Natural killer cell treated with Interleukin-12 subunit alpha and Interleukin-12 subunit beta and Interleukin-15 and Interleukin-18, amount 100 ng/mL, for 72 hours (primary cell): ENCODE results near the gene SYT1. TPM values are rescaled to one million over a fixed set of nuclear protein-coding genes. Genes with fewer than 3 reads are reported as not detected.

Source experiments
- ATAC-seq, 2 donors: fragments of 150-1000 bp; cut with Tn5 transposase in 1 of 2; sonication (Bioruptor Pico), chemical (Tn5 transposase) in 1 of 2; 2 replicates each; pipeline ENCODE4 v1.10.0; 2021
- DNase-seq: peaks from one replicate; pipeline ENCODE4 v3.0.0; 2022; ENCODE audit warnings: low spot score
- H3K27ac Mint-ChIP-seq, 2 donors: 1 replicate in 1 of 2; 2 replicates in 1 of 2; pipeline ENCODE4 v1.8.0; 2022; ENCODE audit warnings: mixed read lengths in 2 of 2, mild to moderate bottlenecking in 1 of 2, moderate library complexity in 1 of 2
- H3K27me3 Mint-ChIP-seq, 2 donors: 1 replicate in 1 of 2; 2 replicates in 1 of 2; pipeline ENCODE4 v1.8.0; 2022; ENCODE audit warnings: mixed read lengths in 2 of 2
- H3K36me3 Mint-ChIP-seq: one replicate; pipeline ENCODE4 v1.8.0; 2022; ENCODE audit warnings: mixed read lengths
- H3K4me1 Mint-ChIP-seq, 2 donors: 1 replicate in 1 of 2; 2 replicates in 1 of 2; pipeline ENCODE4 v1.8.0; 2022; ENCODE audit warnings: low read depth in 2 of 2, mixed read lengths in 2 of 2, mild to moderate bottlenecking in 1 of 2
- H3K4me3 Mint-ChIP-seq: one replicate; pipeline ENCODE4 v1.8.0; 2022; ENCODE audit warnings: mixed read lengths
- H3K9me3 Mint-ChIP-seq: 2 replicates; pipeline ENCODE4 v1.8.0; 2022; ENCODE audit warnings: mixed read lengths
- total RNA-seq, 2 donors: library from RNA; stranded (reverse); gene quantifications; one replicate each; pipeline ENCODE4 v1.2.3, GENCODE V29; 2022

The SYT1 gene
- total RNA-seq, 2 donors from 2014 or later: not detected

DNA sequence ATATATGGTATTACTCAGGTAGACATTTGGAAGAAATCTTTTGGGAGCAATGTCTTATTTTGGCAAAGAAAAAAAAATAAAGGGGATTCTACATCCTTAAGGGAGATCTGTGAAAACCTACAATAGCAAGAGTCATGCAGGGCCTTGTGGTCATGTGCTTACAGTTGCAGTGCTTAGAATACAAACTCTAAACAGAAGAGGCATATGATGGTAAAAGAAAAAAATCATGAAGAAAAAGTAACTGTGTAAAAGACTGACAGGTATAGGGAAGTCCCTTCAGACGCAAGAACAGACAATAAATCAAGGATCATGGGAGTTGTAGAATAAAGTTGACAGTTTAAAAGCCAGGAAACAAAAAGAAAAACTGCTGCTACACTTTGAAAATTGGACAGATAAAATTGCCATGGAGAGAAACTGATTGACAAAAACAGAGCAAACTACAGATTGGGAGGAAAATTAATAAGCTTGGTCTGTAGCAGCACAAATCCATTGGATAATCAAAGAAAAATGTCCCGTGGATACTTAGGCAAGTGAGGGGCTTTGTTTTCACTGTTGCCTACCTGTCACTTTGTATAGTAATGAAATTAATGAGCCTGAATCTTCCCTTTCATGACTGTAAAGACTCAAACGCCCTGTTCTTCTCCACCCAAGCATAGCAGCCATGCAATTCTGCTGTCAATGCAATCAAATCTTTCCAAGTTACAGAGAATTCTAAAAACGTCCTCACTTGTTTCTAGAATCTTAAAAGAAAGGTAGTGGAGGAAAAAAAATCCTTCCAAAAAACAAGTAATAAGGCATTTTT lies 402.0 kb downstream of the SYT1 start:
- Mint-ChIP-seq H3K4me1 (no peaks in the 10 kb centered on the region), H3K36me3 (no peaks in the 10 kb centered on the region), H3K4me3 (no peak overlapping the region), H3K9me3 (peaks cover 10% of the 10 kb centered on the region), H3K27ac (no peak overlapping the region), H3K27me3 (no peaks in the 10 kb centered on the region)
- DNase-seq (no peak), ATAC-seq (no peak)

DNA sequence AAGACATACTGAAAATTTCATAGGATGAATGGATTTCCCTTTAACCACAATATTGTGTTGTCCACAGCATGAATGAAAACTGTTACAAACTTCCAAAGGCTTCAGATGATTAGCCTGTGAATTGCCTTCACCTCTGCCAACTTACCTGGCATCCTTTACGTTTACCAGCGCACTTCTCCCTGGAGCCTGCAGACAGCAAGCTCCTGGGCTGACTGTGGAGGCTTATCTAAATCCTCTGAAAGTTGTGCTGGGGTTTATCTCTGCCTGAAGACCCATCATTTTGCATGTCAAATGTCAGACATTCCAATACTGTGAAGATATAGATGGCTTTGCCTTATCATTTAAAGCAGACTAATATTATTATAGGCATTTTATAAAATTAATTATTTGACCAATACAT lies 403.0 kb downstream of the SYT1 start:
- no peak for ATAC-seq
- no peaks in the 10 kb centered on the region for H3K27me3 Mint-ChIP-seq
- no peak for DNase-seq
- no peak overlapping the region for H3K27ac Mint-ChIP-seq
- H3K36me3 Mint-ChIP-seq: peaks cover 4% of the 10 kb centered on the region
- no peak overlapping the region for H3K4me3 Mint-ChIP-seq
- peaks cover 16% of the 10 kb centered on the region for H3K9me3 Mint-ChIP-seq
- no peaks in the 10 kb centered on the region for H3K4me1 Mint-ChIP-seq

DNA sequence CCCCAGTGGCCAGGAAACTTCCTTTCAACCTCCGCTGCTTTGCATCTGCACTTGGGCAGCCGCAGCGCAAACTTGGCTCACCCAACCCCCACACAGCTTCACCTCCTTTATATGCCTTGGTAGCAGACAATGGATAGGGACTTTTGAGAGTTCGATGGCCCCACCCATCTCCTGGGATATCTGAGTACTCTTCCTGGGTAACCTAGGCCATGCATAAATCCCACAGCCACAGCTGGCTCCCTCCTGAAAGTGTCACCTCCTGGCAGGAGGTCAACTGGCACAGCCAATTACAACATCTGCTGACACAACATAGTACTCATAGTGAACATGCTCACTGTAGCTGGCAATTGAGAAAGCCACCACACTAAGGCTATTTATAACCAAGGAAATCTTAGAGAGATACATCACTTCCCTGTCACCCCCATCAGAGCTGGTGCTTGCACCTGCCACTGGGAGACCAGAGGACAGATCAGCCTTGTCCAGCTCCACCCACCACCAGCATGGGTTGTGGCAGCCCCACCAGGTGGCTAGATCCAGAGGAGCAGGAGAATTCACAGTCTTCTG lies 410.0 kb downstream of the SYT1 start:
- Mint-ChIP-seq H3K36me3 (peaks cover 4% of the 10 kb centered on the region), H3K9me3 (peaks cover 23% of the 10 kb centered on the region), H3K4me1 (no peaks in the 10 kb centered on the region), H3K27ac (no peak overlapping the region), H3K4me3 (no peak overlapping the region), H3K27me3 (no peaks in the 10 kb centered on the region)
- DNase-seq (no peak), ATAC-seq (no peak)

DNA sequence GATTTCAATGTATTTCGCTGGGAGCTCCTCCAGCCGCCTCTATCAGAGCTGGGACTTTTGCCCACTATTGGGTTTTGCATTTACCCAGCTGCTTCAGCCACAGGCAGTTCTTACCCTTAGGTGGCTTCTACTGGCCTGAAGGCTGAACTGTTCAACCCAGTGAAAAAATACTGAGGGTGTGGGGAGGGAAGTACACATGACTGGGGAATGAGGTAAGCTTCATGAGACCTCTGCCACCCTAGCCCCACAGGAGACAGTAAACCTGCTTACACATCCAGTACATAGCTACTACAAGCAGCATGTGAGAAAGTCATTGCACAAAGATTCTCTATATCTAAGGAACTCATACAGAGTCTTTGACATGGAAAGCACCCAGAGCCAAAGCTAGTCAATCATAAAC lies 411.1 kb downstream of the SYT1 start:
- H3K36me3 Mint-ChIP-seq: peaks cover 4% of the 10 kb centered on the region
- no peak overlapping the region for H3K27ac Mint-ChIP-seq
- H3K4me1 Mint-ChIP-seq: no peaks in the 10 kb centered on the region
- ATAC-seq (no peak), DNase-seq (no peak)
- peaks cover 23% of the 10 kb centered on the region for H3K9me3 Mint-ChIP-seq
- H3K4me3 Mint-ChIP-seq: no peak overlapping the region
- no peaks in the 10 kb centered on the region for H3K27me3 Mint-ChIP-seq

DNA sequence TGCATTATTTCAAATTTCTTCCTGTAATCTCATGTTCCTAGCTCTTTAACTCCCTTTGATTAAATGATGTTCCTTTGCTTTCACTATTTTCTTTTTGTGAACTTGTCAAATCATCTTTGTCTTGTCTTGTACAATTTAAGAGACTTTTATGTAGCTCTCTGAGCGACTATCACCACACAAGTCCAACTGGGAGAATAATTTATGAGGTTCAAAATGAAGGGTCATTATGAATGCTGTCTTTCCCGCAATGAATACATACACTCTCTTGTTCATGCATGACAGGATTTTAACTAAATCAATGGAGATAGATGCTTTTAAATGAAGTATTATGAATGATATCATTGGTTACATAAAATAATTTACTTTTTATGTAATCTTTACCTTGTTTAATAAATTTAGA lies 418.8 kb downstream of the SYT1 start:
- DNase-seq: no peak
- no peaks in the 10 kb centered on the region for H3K4me1 Mint-ChIP-seq
- H3K4me3 Mint-ChIP-seq: no peak overlapping the region
- ATAC-seq: no peak
- H3K36me3 Mint-ChIP-seq: no peaks in the 10 kb centered on the region
- H3K9me3 Mint-ChIP-seq: peaks cover 11% of the 10 kb centered on the region
- no peak overlapping the region for H3K27ac Mint-ChIP-seq
- no peaks in the 10 kb centered on the region for H3K27me3 Mint-ChIP-seq

DNA sequence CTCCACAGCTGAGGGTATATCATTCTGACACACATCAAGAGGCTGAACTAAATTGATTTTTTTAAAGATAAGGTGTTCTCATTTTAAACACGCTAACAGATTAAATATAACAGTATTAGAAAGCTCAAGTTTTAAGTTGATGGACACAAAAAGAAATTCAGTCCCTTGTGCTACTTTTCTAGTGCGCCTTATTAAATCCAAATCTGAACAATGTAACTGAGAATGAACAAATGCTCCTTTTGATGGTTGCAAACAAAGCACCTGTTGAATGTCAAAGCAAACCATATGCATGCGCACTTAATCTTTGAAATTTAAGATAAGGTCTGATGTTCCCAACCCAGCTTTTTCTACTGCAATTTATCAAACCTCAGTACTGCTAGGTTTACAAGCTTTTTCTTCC lies 424.3 kb downstream of the SYT1 start:
- DNase-seq (no peak), ATAC-seq (no peak)
- no peaks in the 10 kb centered on the region for H3K27me3 Mint-ChIP-seq
- peaks cover 5% of the 10 kb centered on the region for H3K9me3 Mint-ChIP-seq
- no peaks in the 10 kb centered on the region for H3K36me3 Mint-ChIP-seq
- no peak overlapping the region for H3K27ac Mint-ChIP-seq
- no peak overlapping the region for H3K4me3 Mint-ChIP-seq
- H3K4me1 Mint-ChIP-seq: no peaks in the 10 kb centered on the region

DNA sequence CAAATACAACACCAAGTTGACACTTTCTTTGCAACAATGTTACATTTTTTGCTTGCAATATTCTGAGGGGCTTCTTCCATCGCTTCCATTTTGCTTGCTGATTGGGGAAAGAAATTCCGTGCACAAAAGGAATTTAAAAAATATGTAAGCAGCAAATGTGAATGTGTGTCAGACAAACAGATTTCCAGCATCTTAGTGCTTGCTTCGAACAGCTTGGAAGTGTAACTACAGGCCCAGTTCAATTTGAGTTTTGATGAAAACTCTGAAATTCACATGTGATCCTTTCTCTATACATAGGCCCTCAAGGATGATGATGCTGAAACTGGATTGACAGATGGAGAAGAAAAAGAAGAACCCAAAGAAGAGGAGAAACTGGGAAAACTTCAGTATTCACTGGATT lies 427.1 kb downstream of the SYT1 start:
- no peak for ATAC-seq
- H3K27me3 Mint-ChIP-seq: no peaks in the 10 kb centered on the region
- no peaks in the 10 kb centered on the region for H3K4me1 Mint-ChIP-seq

DNA sequence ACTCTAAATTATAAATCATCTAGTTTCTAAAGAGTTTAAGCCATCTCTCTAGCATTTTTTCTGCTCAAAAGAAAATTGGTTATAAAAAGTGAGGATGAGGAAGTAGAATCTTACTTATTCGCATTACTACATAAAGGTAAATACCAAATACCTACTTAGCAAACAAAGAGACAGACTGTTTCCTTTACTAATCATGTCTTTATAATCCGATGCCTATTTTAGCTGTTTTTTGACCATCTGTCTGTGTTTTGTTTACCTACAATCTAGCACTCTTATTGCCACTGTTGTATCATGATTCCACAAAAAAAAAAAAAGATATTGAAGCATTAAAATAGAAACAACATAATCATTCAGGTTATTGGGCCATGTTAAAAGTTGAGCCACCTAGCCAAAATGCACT lies 430.0 kb downstream of the SYT1 start:
- Mint-ChIP-seq H3K4me3 (no peak overlapping the region), H3K36me3 (no peaks in the 10 kb centered on the region), H3K4me1 (no peaks in the 10 kb centered on the region), H3K9me3 (peaks cover 2% of the 10 kb centered on the region), H3K27ac (no peak overlapping the region), H3K27me3 (no peaks in the 10 kb centered on the region)
- DNase-seq: no peak
- ATAC-seq: no peak

More for the DNA sequence above, 427.1 kb downstream of the SYT1 start:
- Mint-ChIP-seq H3K4me3 (no peak overlapping the region), H3K27ac (no peak overlapping the region), H3K9me3 (peaks cover 2% of the 10 kb centered on the region), H3K36me3 (no peaks in the 10 kb centered on the region)
- DNase-seq: no peak

DNA sequence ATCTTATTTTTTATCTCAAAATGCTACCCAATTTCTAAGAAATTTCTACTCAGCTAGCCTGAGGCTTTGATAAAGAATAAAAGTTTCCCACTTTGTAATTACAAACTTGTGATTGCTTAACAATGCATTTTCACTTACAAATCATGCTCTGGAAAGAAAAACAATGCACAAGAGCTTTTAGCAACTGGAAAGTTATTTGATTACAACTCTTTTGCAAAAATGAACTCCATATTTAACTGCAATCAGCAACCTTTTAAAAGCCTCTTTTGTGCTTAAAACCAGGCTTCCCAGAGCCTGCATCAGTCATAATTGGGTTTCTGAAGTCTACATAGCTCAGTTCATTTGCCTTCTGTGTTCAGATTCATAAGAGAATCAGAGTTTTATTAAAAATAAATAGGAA lies 431.0 kb downstream of the SYT1 start:
- DNase-seq (no peak), ATAC-seq (no peak)
- Mint-ChIP-seq H3K4me1 (no peaks in the 10 kb centered on the region), H3K36me3 (no peaks in the 10 kb centered on the region), H3K4me3 (no peak overlapping the region), H3K27me3 (no peaks in the 10 kb centered on the region), H3K9me3 (no peaks in the 10 kb centered on the region), H3K27ac (no peak overlapping the region)

DNA sequence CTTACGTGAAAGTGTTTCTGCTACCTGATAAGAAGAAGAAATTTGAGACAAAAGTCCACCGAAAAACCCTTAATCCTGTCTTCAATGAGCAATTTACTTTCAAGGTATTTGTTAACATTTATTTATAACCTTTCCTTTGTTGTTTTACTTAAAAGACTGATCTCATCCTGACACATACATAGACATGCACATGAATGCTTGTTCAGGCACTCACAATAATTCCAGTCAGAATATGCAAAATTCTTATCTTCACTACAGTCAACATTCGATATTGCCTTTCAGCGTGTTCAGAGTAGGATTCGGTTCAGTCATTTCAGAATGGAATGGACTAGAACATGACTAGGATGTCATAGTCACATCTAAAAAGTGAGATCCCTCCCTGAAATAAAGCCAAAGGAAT lies 431.6 kb downstream of the SYT1 start:
- H3K27ac Mint-ChIP-seq: no peak overlapping the region
- no peaks in the 10 kb centered on the region for H3K9me3 Mint-ChIP-seq
- ATAC-seq (no peak), DNase-seq (no peak)
- H3K27me3 Mint-ChIP-seq: no peaks in the 10 kb centered on the region
- no peaks in the 10 kb centered on the region for H3K4me1 Mint-ChIP-seq
- no peaks in the 10 kb centered on the region for H3K36me3 Mint-ChIP-seq
- no peak overlapping the region for H3K4me3 Mint-ChIP-seq

DNA sequence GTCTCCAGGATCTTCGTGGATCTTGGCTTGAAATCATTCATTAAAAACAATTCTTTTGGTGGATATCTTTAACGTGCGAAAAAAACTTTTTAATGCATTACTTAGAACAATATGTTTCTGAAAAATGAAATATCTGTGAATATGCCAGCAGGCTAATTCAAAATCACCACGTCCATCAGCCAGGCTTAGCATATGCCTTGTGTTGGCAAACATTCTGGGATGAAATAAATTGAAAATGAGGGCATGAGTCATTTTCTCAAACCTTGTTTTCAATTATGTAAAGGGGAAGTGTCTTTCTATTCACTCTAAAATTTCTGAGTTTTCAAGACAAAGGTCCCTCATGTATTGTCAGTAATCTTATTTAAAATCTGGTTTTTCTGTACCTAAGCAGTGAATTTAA lies 432.3 kb downstream of the SYT1 start:
- Mint-ChIP-seq H3K4me3 (no peak overlapping the region), H3K27me3 (no peaks in the 10 kb centered on the region), H3K27ac (no peak overlapping the region), H3K4me1 (no peaks in the 10 kb centered on the region), H3K9me3 (peaks cover 3% of the 10 kb centered on the region), H3K36me3 (no peaks in the 10 kb centered on the region)
- ATAC-seq (no peak), DNase-seq (no peak)

DNA sequence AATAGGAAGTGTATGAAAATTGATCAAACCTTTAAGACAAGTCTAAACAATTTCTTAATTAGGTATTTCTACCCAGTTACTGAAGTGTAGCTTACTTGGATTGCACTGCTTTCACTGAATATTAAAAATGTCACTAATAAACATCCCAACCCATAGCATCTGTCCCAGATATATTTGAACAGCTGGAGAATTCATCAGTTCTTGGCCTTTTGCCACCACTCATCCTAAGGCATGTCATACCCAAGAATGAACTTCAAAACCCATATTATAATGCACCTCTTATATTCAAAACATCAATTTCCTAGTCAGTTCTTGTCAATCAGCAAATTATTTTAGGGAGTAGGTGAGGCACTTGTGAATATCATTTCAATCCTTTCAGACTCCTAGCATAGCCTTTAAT lies 433.9 kb downstream of the SYT1 start:
- ATAC-seq (no peak), DNase-seq (no peak)
- peaks cover 7% of the 10 kb centered on the region for H3K9me3 Mint-ChIP-seq
- H3K4me1 Mint-ChIP-seq: no peaks in the 10 kb centered on the region
- H3K27me3 Mint-ChIP-seq: no peaks in the 10 kb centered on the region
- H3K27ac Mint-ChIP-seq: no peak overlapping the region
- no peaks in the 10 kb centered on the region for H3K36me3 Mint-ChIP-seq
- H3K4me3 Mint-ChIP-seq: no peak overlapping the region

DNA sequence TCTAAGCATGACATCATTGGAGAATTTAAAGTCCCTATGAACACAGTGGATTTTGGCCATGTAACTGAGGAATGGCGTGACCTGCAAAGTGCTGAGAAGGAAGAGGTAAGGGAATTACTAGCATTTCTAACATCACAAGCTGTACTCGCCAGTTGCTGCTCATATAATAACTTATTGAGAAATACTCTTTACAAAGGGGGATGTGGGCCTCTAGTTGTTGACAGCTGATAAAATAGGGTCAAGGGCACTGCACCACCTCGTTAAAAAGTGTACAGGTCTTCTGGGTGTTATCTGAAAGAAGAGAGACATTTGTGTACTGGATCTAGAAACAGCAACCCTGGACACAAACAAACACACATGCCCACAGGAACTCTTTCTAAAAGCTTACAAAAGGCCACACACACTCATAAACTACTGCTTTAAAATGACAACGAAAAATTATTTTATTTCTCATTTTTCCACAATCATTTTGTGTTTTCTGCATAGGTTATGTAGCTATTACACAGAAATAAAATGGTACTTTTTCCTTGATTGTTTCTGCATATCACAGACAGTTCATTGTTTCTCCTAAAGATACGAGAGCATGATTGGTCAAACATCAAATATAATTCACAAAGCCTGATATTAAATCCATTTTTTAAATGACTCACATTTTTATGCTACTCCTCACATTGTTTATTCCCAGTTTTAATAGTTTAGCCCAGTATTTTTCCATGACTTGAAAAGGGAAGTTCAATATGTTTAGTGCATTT lies 435.0 kb downstream of the SYT1 start:
- Mint-ChIP-seq H3K27ac (no peak overlapping the region), H3K9me3 (peaks cover 7% of the 10 kb centered on the region), H3K36me3 (no peaks in the 10 kb centered on the region), H3K4me3 (no peak overlapping the region), H3K27me3 (no peaks in the 10 kb centered on the region), H3K4me1 (no peaks in the 10 kb centered on the region)
- ATAC-seq: no peak
- DNase-seq: no peak

DNA sequence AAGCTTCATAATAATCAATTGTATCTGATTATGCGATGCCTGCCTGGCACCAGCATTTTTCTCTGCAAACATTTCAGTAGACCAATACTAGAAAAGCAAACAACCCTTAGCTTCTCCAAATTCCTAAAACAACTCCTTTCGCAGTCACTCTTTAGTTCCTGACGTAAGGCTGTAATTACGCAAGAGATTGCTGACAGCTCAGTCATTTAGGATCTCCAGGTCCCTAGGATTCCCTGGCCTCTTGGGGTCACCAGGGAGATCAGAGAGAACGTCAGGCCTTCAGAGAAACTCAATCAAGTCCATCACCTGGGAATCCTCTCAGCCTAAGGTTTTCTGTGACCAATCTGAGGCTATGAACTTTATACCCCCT lies 435.6 kb downstream of the SYT1 start:
- Mint-ChIP-seq H3K4me3 (no peak overlapping the region), H3K36me3 (no peaks in the 10 kb centered on the region), H3K27me3 (no peaks in the 10 kb centered on the region), H3K27ac (no peak overlapping the region), H3K9me3 (peaks cover 7% of the 10 kb centered on the region), H3K4me1 (no peaks in the 10 kb centered on the region)
- ATAC-seq (no peak), DNase-seq (no peak)
